MM.1S (cell line): ENCODE data around the gene TBRG1.

Source experiments
- EZH2 ChIP-seq: fragments of 300-600 bp; sonication (generic); optimal IDR thresholded peaks from 2 replicates; pipeline ENCODE3; 2017; ENCODE audit warnings: low read depth, mild to moderate bottlenecking, antibody characterized with exemption, low read length, mixed read lengths
- TF ChIP-seq, protein P1 (sequence below): fragments of 300-600 bp; sonication (generic); IDR thresholded peaks from 2 replicates; pipeline ENCODE4 v1.5.1; 2016; ENCODE audit warnings: antibody characterized with exemption, low read length, mixed read lengths

DNA sequence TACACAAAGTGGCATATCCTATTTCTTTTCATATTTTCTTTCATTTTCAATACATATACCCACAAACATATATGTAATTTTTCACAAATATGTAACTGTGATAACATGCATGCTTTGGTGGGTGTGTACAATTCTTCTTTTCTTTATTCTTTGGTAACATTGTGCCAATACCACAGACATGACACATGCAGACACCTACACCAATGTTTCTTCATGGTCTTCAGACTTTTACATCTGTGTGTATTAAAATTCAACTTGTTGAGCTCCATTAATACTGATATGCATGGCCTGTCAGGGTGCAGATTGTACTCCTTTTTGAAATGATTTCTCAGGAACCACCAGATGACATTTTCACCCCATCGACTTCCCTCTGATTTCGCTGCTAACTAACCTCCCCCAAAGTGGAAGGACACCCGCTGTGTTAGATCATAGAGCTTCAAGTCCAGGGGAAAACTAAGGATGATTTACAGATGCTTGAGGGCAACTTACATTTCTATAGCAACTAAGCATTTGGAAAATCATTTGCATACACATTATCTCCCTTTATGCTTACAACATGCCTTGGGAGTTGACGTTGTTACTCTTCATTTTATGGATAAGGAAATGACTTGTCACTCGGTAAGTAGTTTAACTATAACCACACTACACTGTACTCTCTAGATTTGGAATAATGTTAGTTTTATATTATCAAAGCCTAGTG lies 21.9 kb upstream of the TBRG1 start:
- TF ChIP-seq EZH2, result no peak
- TF ChIP-seq, protein P1, sequence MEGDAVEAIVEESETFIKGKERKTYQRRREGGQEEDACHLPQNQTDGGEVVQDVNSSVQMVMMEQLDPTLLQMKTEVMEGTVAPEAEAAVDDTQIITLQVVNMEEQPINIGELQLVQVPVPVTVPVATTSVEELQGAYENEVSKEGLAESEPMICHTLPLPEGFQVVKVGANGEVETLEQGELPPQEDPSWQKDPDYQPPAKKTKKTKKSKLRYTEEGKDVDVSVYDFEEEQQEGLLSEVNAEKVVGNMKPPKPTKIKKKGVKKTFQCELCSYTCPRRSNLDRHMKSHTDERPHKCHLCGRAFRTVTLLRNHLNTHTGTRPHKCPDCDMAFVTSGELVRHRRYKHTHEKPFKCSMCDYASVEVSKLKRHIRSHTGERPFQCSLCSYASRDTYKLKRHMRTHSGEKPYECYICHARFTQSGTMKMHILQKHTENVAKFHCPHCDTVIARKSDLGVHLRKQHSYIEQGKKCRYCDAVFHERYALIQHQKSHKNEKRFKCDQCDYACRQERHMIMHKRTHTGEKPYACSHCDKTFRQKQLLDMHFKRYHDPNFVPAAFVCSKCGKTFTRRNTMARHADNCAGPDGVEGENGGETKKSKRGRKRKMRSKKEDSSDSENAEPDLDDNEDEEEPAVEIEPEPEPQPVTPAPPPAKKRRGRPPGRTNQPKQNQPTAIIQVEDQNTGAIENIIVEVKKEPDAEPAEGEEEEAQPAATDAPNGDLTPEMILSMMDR, result no peak
